Upper lobe of left lung (tissue), 6 donors: Measurements from ENCODE around the gene POU2F2. TPM values are rescaled to one million over a fixed set of nuclear protein-coding genes. Genes with fewer than 3 reads are reported as not detected.
A peak's percentile ranks its signal among the peaks of the same experiment; 100 is the strongest.

Experiments
- ATAC-seq, 2 donors: fragments of 200-7000 bp; cut with Tn5 transposase; one replicate each; pipeline ENCODE4 v1.9.1; 2022; ENCODE audit warnings: mild to moderate bottlenecking in 2 of 2, moderate library complexity in 2 of 2; ENCODE audit not compliant: low FRiP score in 2 of 2
- DNase-seq, 2 donors: peaks; one replicate each; pipeline ENCODE4 v3.0.0-alpha.2; 2019 to 2020
- H3K27ac ChIP-seq, 4 donors: fragments of 200-600 bp; sonication (generic); one replicate each; pipeline ENCODE4 v1.5.1; 2016 to 2019
- H3K27me3 ChIP-seq, 4 donors: fragments of 200-600 bp; sonication (generic); one replicate each; pipeline ENCODE4 v1.5.1; 2017 to 2019
- H3K36me3 ChIP-seq, 4 donors: fragments of 200-600 bp; sonication (generic); one replicate each; pipeline ENCODE4 v1.5.1; 2016 to 2019
- H3K4me1 ChIP-seq, 4 donors: fragments of 200-600 bp; sonication (generic); one replicate each; pipeline ENCODE4 v1.5.1; 2018 to 2019
- H3K4me3 ChIP-seq, 4 donors: fragments of 200-600 bp; sonication (generic); one replicate each; pipeline ENCODE4 v1.5.1; 2017 to 2019; ENCODE audit warnings: mild to moderate bottlenecking in 2 of 4, moderate library complexity in 1 of 4
- H3K9me3 ChIP-seq, 4 donors: fragments of 200-600 bp; sonication (generic); one replicate each; pipeline ENCODE4 v1.5.1; 2018 to 2019
- CTCF ChIP-seq, 6 experiments: fragments of 450-650 bp in 4 of 6; fragments of 200-600 bp in 2 of 6; sonication (generic) in 2 of 6; IDR thresholded peaks; one replicate each; pipeline ENCODE4 v1.5.1; 2016 to 2019; ENCODE audit warnings: antibody characterized with exemption in 6 of 6
- EP300 ChIP-seq, 4 donors: sonication (generic); formaldehyde crosslinking; IDR thresholded peaks; one replicate each; pipeline ENCODE4 v1.5.1; 2017; ENCODE audit warnings: antibody characterized with exemption in 4 of 4, control low read depth in 2 of 4
- POLR2A ChIP-seq, 4 donors: fragments of 450-650 bp; IDR thresholded peaks; one replicate each; pipeline ENCODE4 v1.5.1; 2016 to 2017; ENCODE audit warnings: antibody characterized with exemption in 4 of 4, mild to moderate bottlenecking in 2 of 4
- POLR2AphosphoS5 ChIP-seq, 2 donors: sonication (generic); formaldehyde crosslinking; IDR thresholded peaks; one replicate each; pipeline ENCODE4 v1.5.1; 2017; ENCODE audit warnings: antibody characterized with exemption in 2 of 2
- WGBS, 2 donors: methylation state at CpG; one replicate each; pipeline ENCODE4 v1.1.5; 2017 to 2018; 5-methylcytosine and 5-hydroxymethylcytosine counted together
- total RNA-seq, 6 donors: library from RNA; depleted of rRNA in 4 of 6; stranded (reverse); fragments of >200 nt in 4 of 6; gene quantifications; one replicate each; pipeline versions ENCODE4 v1.1.0 to v1.2.1, GENCODE V29; 2016 to 2021
- donor health status: DM: no; HTN: no; CAD: no; lungs with moderate emphysema.
- donor health status: DM: no; HTN: yes; CAD: no; lungs with severe emphysema.

Gene POU2F2
- total RNA-seq, 6 donors from 2014 or later: 1.3 to 12.0 (median 5.0) TPM

- H3K27me3 ChIP-seq: peaks cover 0 to 9% (median 4%) of the 10 kb centered on the region in 4 donors
- H3K4me3 ChIP-seq: no peak overlapping the region
- DNase-seq (no peak), ATAC-seq (no peak)
- H3K27ac ChIP-seq: no peak overlapping the region
- no peaks in the 10 kb centered on the region for H3K9me3 ChIP-seq
- no peak for TF ChIP-seq EP300 (IDR thresholded peaks at IDR 0.05)
- no peak for TF ChIP-seq POLR2A (IDR thresholded peaks at IDR 0.05)
- TF ChIP-seq POLR2AphosphoS5 (IDR thresholded peaks at IDR 0.05): no peak
- no peak for TF ChIP-seq CTCF (IDR thresholded peaks at IDR 0.05)
- no peaks in the 10 kb centered on the region for H3K4me1 ChIP-seq
- WGBS, 2 donors: 82 to 86% methylated on average over 3 to 5 of the region's 5 CpGs
- no peaks in the 10 kb centered on the region for H3K36me3 ChIP-seq
These were observed 16.0 kb upstream of the POU2F2 start for GRCh38 chr19:42148266-42148665.

- DNase-seq (no peak), ATAC-seq (no peak)
- TF ChIP-seq POLR2A (IDR thresholded peaks at IDR 0.05) (no peak), EP300 (IDR thresholded peaks at IDR 0.05) (no peak), CTCF (IDR thresholded peaks at IDR 0.05) (no peak), POLR2AphosphoS5 (IDR thresholded peaks at IDR 0.05) (no peak)
- 58 to 61% methylated on average over 14 of the region's 14 CpGs for WGBS, 2 donors
- Histone ChIP-seq H3K4me3 (no peak overlapping the region), H3K27me3 (no peaks in the 10 kb centered on the region), H3K36me3 (no peaks in the 10 kb centered on the region), H3K27ac (no peak overlapping the region), H3K9me3 (no peaks in the 10 kb centered on the region), H3K4me1 (no peaks in the 10 kb centered on the region)
These were observed 11.3 kb upstream of the POU2F2 start for GRCh38 chr19:42143341-42144234.

- Histone ChIP-seq H3K9me3 (no peaks in the 10 kb centered on the region), H3K27ac (no peak overlapping the region), H3K36me3 (no peaks in the 10 kb centered on the region), H3K4me3 (no peak overlapping the region), H3K27me3 (no peaks in the 10 kb centered on the region), H3K4me1 (no peaks in the 10 kb centered on the region)
- 12 to 26% methylated on average over 7 to 8 of the region's 8 CpGs for WGBS, 2 donors
- DNase-seq (peak; percentile 32 to 69), ATAC-seq (peak; percentile 46 to 71)
- no peak for TF ChIP-seq POLR2AphosphoS5 (IDR thresholded peaks at IDR 0.05)
- TF ChIP-seq POLR2A (IDR thresholded peaks at IDR 0.05): no peak
- TF ChIP-seq EP300 (IDR thresholded peaks at IDR 0.05): no peak
- no peak for TF ChIP-seq CTCF (IDR thresholded peaks at IDR 0.05)
These were observed 8.0 kb upstream of the POU2F2 start for GRCh38 chr19:42140125-42140754.

GRCh38 chr19:42134535-42135070, 2.4 kb upstream of the POU2F2 start:
- 79 to 85% methylated on average over 26 of the region's 26 CpGs for WGBS, 2 donors
- no peak for TF ChIP-seq CTCF (IDR thresholded peaks at IDR 0.05)
- TF ChIP-seq POLR2AphosphoS5 (IDR thresholded peaks at IDR 0.05): no peak
- no peak for TF ChIP-seq EP300 (IDR thresholded peaks at IDR 0.05)
- no peak for TF ChIP-seq POLR2A (IDR thresholded peaks at IDR 0.05)
- DNase-seq (peak in 1 of 2 donors; percentile 73), ATAC-seq (no peak)
- Histone ChIP-seq H3K27ac (no peak overlapping the region), H3K36me3 (no peaks in the 10 kb centered on the region), H3K9me3 (no peaks in the 10 kb centered on the region), H3K27me3 (peaks cover 0 to 9% (median 0%) of the 10 kb centered on the region in 4 donors), H3K4me3 (no peak overlapping the region), H3K4me1 (peaks cover 10 to 20% (median 18%) of the 10 kb centered on the region in 4 donors)
